ENCODE data around the gene ZNF518B.

The ZNF518B gene

DNA sequence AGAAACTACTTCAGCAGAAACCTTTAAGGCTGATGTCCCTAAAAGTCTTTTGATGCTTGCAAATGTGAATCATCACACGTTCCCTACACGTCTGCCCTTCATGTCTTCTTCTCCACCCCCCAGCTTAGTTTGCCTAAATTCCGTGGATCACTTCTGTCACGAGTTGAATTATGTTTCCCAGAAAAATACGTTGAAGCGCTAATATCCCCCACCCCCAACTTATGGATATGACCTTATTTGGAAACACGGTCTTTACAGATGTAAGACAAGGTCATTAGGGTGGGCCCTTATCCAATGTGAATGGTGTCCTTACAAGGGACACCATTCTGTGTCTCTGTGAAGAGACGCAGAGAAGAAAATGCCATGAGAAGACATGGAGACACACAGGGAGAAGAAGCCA is 2.1 kb upstream of the ZNF518B start:
- no peak for DNase-seq (ENCODE audit: low spot score)
- no peak overlapping the region for H3K4me3 ChIP-seq
- H3K27ac ChIP-seq = no peak overlapping the region
- TF ChIP-seq, protein P1, sequence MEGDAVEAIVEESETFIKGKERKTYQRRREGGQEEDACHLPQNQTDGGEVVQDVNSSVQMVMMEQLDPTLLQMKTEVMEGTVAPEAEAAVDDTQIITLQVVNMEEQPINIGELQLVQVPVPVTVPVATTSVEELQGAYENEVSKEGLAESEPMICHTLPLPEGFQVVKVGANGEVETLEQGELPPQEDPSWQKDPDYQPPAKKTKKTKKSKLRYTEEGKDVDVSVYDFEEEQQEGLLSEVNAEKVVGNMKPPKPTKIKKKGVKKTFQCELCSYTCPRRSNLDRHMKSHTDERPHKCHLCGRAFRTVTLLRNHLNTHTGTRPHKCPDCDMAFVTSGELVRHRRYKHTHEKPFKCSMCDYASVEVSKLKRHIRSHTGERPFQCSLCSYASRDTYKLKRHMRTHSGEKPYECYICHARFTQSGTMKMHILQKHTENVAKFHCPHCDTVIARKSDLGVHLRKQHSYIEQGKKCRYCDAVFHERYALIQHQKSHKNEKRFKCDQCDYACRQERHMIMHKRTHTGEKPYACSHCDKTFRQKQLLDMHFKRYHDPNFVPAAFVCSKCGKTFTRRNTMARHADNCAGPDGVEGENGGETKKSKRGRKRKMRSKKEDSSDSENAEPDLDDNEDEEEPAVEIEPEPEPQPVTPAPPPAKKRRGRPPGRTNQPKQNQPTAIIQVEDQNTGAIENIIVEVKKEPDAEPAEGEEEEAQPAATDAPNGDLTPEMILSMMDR (IDR thresholded peaks at IDR 0.05) = no peak

DNA sequence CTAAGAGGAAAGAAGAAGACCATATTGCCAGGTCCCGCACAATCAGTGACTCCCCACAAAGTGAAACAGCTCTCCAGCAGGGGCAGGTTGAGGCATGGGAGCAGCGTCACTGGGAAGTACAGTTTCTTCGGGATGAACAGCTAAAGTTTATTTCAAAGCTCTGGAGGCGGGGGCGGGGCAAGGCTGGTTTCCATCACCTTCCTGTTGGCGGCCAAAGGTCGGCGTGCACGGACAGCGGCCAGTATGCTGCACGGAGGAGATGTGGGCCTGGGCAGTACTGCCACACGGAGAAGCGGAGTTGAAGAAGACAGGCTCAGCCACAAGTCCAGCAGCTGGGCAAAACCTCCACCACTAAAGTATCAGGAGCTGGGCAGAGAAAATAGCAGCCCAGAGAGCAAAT is 951 bp upstream of the ZNF518B start:
- TF ChIP-seq, protein P1 (IDR thresholded peaks at IDR 0.05) = no peak
- H3K27ac ChIP-seq = no peak overlapping the region

DNA sequence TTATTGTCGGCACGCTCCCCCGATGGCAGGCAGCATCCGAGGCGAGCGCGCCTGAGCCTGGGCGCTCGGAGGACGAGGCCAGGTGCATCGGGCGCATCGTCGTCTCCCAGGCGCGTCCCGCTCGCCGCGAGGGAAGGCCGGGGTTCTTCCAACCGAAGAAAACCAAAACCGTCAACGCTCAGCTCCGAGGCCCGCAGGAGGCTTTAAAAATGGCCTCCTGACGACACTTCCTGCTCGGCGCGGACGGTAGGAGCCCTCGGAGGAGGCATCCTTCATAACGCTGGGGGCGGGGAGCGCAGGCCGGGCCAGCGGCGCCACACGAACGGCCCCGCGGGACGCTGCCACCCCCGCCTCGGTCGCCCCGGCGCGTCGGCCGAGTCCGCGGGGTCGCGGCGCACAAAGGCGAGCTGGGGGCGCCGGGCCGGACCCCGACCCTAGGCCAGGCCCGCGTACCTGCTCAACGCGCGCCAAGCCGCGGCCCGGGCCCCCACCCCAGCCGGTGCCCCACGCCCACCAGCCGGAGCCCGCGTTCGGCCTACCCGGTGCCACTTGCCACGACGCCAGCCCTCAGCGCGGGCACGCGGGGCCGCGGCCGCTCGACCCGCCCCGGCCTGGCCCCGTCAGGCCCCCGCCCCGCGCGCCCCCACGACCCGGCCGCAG is 501 bp downstream of the ZNF518B start:
- TF ChIP-seq, protein P1 (IDR thresholded peaks at IDR 0.05) = no peak
- Histone ChIP-seq H3K4me3 (peak overlapping the region; percentile 80), H3K27ac (peak overlapping the region in 1 of 2 donors; percentile 75)
- DNase-seq (ENCODE audit: low spot score) = no peak

More for the DNA sequence above, 951 bp upstream of the ZNF518B start:
- no peak overlapping the region for H3K4me3 ChIP-seq
- no peak for DNase-seq (ENCODE audit: low spot score)

DNA sequence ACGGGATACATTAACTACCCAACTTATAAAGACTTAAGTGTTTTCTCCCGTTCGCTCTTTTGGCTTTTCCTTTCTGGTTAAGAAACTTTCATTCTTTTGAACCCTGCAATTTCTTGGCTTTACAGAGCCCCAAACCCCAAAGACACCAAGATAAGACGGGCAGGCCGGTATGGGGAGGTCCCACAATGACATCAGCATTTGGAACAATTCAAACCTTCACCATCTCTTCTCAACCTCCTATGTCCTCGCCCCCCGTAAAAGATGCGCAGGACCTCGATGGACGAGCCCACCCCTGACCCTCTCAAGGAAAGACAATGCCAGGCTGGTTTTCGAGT is 999 bp downstream of the ZNF518B start:
- TF ChIP-seq, protein P1 (IDR thresholded peaks at IDR 0.05) = no peak
- H3K27ac ChIP-seq = no peak overlapping the region
- no peak for DNase-seq (ENCODE audit: low spot score)
- peak overlapping the region; percentile 80 for H3K4me3 ChIP-seq

DNA sequence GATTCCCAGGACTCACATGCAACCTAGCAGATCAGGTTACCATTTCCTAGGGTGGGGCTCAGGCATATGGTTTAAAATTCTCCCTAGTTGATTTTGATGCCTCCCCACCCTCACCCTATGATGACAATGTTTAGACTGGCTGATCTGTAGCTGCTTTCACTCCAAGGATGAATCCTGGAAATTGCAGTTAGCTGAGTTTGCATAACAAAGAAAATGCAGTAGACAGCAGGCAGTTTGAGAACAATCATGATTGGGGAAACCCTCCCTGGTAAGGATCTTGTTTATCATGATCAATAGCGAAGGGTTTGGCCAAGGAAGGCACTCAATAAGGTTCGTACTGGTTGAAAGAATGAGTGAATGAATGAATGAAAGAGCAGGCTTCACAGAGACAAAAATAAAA is 2.1 kb downstream of the ZNF518B start:
- no peak overlapping the region for H3K27ac ChIP-seq
- DNase-seq (ENCODE audit: low spot score) = no peak
- no peak overlapping the region for H3K4me3 ChIP-seq
- TF ChIP-seq, protein P1 (IDR thresholded peaks at IDR 0.05) = no peak

DNA sequence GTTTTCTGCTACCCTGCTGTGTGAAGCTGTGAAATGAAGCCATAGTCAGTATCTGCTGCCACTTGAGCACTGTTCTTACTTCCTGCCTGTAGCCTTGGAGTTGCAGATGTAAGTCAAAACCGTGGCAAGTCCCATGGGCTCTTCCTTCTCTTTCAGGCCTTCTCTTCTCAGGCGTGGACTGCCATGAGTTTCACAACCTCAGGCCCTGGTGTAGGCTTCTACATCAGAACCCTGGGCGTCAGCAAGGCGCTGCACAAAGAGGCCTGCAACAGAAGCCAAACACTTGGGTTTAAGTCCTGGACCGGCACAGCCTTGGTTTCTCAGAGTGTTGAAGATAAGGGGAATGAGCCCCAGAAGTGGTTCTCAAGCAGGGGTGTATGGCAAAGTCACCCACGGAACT is 2.5 kb downstream of the ZNF518B start:
- TF ChIP-seq, protein P1 (IDR thresholded peaks at IDR 0.05) = no peak
- DNase-seq (ENCODE audit: low spot score) = no peak
- Histone ChIP-seq H3K27ac (no peak overlapping the region), H3K4me3 (no peak overlapping the region)

DNA sequence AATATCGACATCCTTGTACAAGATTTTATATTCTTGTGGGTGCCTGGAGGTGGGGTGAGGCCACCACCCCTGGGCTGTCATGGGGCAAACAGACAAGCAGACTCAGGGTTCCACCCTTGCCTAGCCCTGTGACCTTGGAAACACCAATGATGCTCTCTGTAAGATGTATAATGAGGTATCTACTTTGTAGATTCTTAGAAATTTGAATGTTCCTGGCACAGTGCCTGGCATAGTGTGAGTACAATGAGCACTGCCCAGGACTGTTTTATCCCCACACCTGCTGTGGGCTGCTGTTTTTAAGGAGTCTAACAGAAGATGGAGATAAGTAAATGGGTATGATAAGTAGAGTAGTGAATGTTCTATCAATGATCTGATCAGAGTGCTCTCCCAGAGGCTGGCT is 3.1 kb downstream of the ZNF518B start:
- no peak for DNase-seq (ENCODE audit: low spot score)
- H3K4me3 ChIP-seq = no peak overlapping the region
- no peak overlapping the region for H3K27ac ChIP-seq
- TF ChIP-seq, protein P1 (IDR thresholded peaks at IDR 0.05) = no peak

Measured in coronary artery (tissue), 2 donors.